ENCODE data around the gene TMEM88. TPM values are rescaled to one million over a fixed set of nuclear protein-coding genes. Genes with fewer than 3 reads are reported as not detected.

The TMEM88 gene
- total RNA-seq, 2 donors from 2014 or later = 1.6 to 3.2 TPM

GRCh38 chr17:7823581-7824001 lies 31.3 kb upstream of the TMEM88 start:
- no peak overlapping the region for H3K4me3 Mint-ChIP-seq
- no peaks in the 10 kb centered on the region for H3K36me3 Mint-ChIP-seq (ENCODE audit: low read depth)
- no peak overlapping the region for H3K27ac Mint-ChIP-seq
- no peaks in the 10 kb centered on the region for H3K4me1 Mint-ChIP-seq
- peaks cover 4% of the 10 kb centered on the region for H3K27me3 Mint-ChIP-seq
- H3K9me3 Mint-ChIP-seq = no peaks in the 10 kb centered on the region
- no peak for ATAC-seq (replicated peaks)

- H3K27ac Mint-ChIP-seq = no peak overlapping the region
These were observed 30.6 kb upstream of the TMEM88 start for GRCh38 chr17:7824021-7824924.

GRCh38 chr17:7825206-7825990 lies 29.5 kb upstream of the TMEM88 start:
- Mint-ChIP-seq H3K36me3 (ENCODE audit: low read depth) (no peaks in the 10 kb centered on the region), H3K27me3 (peaks cover 4% of the 10 kb centered on the region), H3K4me1 (no peaks in the 10 kb centered on the region), H3K9me3 (no peaks in the 10 kb centered on the region), H3K27ac (peak overlapping the region; percentile 1), H3K4me3 (no peak overlapping the region)
- ATAC-seq (replicated peaks) = peak; percentile 19

More at GRCh38 chr17:7824021-7824924, 30.6 kb upstream of the TMEM88 start:
- Mint-ChIP-seq H3K27me3 (peaks cover 4% of the 10 kb centered on the region), H3K36me3 (ENCODE audit: low read depth) (no peaks in the 10 kb centered on the region), H3K4me1 (no peaks in the 10 kb centered on the region), H3K4me3 (no peak overlapping the region), H3K9me3 (no peaks in the 10 kb centered on the region)
- ATAC-seq (replicated peaks) = no peak

GRCh38 chr17:7830616-7831015 lies 24.2 kb upstream of the TMEM88 start:
- ATAC-seq (replicated peaks) = no peak
- H3K4me1 Mint-ChIP-seq = peaks cover 5% of the 10 kb centered on the region
- no peak overlapping the region for H3K27ac Mint-ChIP-seq
- no peaks in the 10 kb centered on the region for H3K9me3 Mint-ChIP-seq
- no peak overlapping the region for H3K4me3 Mint-ChIP-seq
- peaks cover 10% of the 10 kb centered on the region for H3K36me3 Mint-ChIP-seq (ENCODE audit: low read depth)
- no peaks in the 10 kb centered on the region for H3K27me3 Mint-ChIP-seq

- Mint-ChIP-seq H3K27ac (no peak overlapping the region), H3K9me3 (no peaks in the 10 kb centered on the region), H3K4me1 (peaks cover 5% of the 10 kb centered on the region), H3K36me3 (ENCODE audit: low read depth) (peaks cover 14% of the 10 kb centered on the region), H3K4me3 (no peak overlapping the region), H3K27me3 (no peaks in the 10 kb centered on the region)
- no peak for ATAC-seq (replicated peaks)
These were observed 23.6 kb upstream of the TMEM88 start for GRCh38 chr17:7831233-7831632.

- H3K4me3 Mint-ChIP-seq = no peak overlapping the region
- H3K27ac Mint-ChIP-seq = no peak overlapping the region
- H3K9me3 Mint-ChIP-seq = no peaks in the 10 kb centered on the region
- ATAC-seq (replicated peaks) = no peak
- no peaks in the 10 kb centered on the region for H3K27me3 Mint-ChIP-seq
- H3K4me1 Mint-ChIP-seq = peaks cover 12% of the 10 kb centered on the region
- H3K36me3 Mint-ChIP-seq (ENCODE audit: low read depth) = peaks cover 23% of the 10 kb centered on the region
These were observed 22.4 kb upstream of the TMEM88 start for GRCh38 chr17:7832431-7832830.

- no peak for ATAC-seq (replicated peaks)
- Mint-ChIP-seq H3K27ac (peak overlapping the region; percentile 98), H3K27me3 (no peaks in the 10 kb centered on the region), H3K36me3 (ENCODE audit: low read depth) (peaks cover 28% of the 10 kb centered on the region), H3K9me3 (no peaks in the 10 kb centered on the region), H3K4me1 (peaks cover 16% of the 10 kb centered on the region), H3K4me3 (peak overlapping the region; percentile 83)
These were observed 21.7 kb upstream of the TMEM88 start for GRCh38 chr17:7833011-7833794.

GRCh38 chr17:7833795-7834541 lies 20.9 kb upstream of the TMEM88 start, which contains the start of gene KDM6B:
KDM6B (plus strand) TSS chr17:7834217; CDS start chr17:7845555, 11,338 bp downstream.
- peaks cover 23% of the 10 kb centered on the region for H3K4me1 Mint-ChIP-seq
- peak; percentile 77 for ATAC-seq (replicated peaks)
- H3K4me3 Mint-ChIP-seq = peak within 1 kb of the TSS; percentile 83
- H3K27me3 Mint-ChIP-seq = no peaks in the 10 kb centered on the region
- H3K36me3 Mint-ChIP-seq (ENCODE audit: low read depth) = peaks cover 33% of the 10 kb centered on the region
- no peaks in the 10 kb centered on the region for H3K9me3 Mint-ChIP-seq
- peak within 1 kb of the TSS; percentile 98 for H3K27ac Mint-ChIP-seq

GRCh38 chr17:7834542-7834956 lies 20.3 kb upstream of the TMEM88 start:
- peak; percentile 27 for ATAC-seq (replicated peaks)
- Mint-ChIP-seq H3K27me3 (no peaks in the 10 kb centered on the region), H3K4me1 (peaks cover 28% of the 10 kb centered on the region), H3K27ac (peak overlapping the region; percentile 98), H3K4me3 (peak overlapping the region; percentile 83), H3K36me3 (ENCODE audit: low read depth) (peaks cover 38% of the 10 kb centered on the region), H3K9me3 (no peaks in the 10 kb centered on the region)

GRCh38 chr17:7834957-7835813 lies 19.7 kb upstream of the TMEM88 start:
- H3K4me1 Mint-ChIP-seq = peaks cover 33% of the 10 kb centered on the region
- no peaks in the 10 kb centered on the region for H3K9me3 Mint-ChIP-seq
- no peaks in the 10 kb centered on the region for H3K27me3 Mint-ChIP-seq
- peak; percentile 68 for ATAC-seq (replicated peaks)
- peak overlapping the region; percentile 98 for H3K27ac Mint-ChIP-seq
- peaks cover 45% of the 10 kb centered on the region for H3K36me3 Mint-ChIP-seq (ENCODE audit: low read depth)
- peak overlapping the region; percentile 83 for H3K4me3 Mint-ChIP-seq

- H3K4me1 Mint-ChIP-seq = peaks cover 39% of the 10 kb centered on the region
- peaks cover 53% of the 10 kb centered on the region for H3K36me3 Mint-ChIP-seq (ENCODE audit: low read depth)
- H3K27ac Mint-ChIP-seq = peak overlapping the region; percentile 98
- H3K4me3 Mint-ChIP-seq = peak overlapping the region; percentile 83
- H3K9me3 Mint-ChIP-seq = no peaks in the 10 kb centered on the region
- ATAC-seq (replicated peaks) = peak; percentile 3
- H3K27me3 Mint-ChIP-seq = no peaks in the 10 kb centered on the region
These were observed 18.9 kb upstream of the TMEM88 start for GRCh38 chr17:7835814-7836595.
